ENCODE results near the gene ENO2. TPM values are rescaled to one million over a fixed set of nuclear protein-coding genes. Genes with fewer than 3 reads are reported as not detected.

Gene ENO2
- total RNA-seq, 4 donors from 2014 or later: 14.0 to 25.8 (median 15.9) TPM

GRCh38 chr12:6899427-6899826 is 15.0 kb upstream of the ENO2 start:
- TF ChIP-seq CTCF (IDR thresholded peaks at IDR 0.05) (no peak), POLR2A (IDR thresholded peaks at IDR 0.05) (no peak), EP300 (IDR thresholded peaks at IDR 0.05) (no peak)
- peak overlapping the region in 2 of 4 donors; percentile 40 to 76 for H3K27ac ChIP-seq
- peaks cover 0 to 21% (median 10%) of the 10 kb centered on the region in 4 donors for H3K4me1 ChIP-seq
- WGBS, 2 donors: 60 to 67% methylated on average over 5 of the region's 5 CpGs
- H3K27me3 ChIP-seq: no peaks in the 10 kb centered on the region
- no peak overlapping the region for H3K4me3 ChIP-seq
- H3K9me3 ChIP-seq: no peaks in the 10 kb centered on the region
- no peaks in the 10 kb centered on the region for H3K36me3 ChIP-seq
- DNase-seq (ENCODE audit: low spot score in 2 of 2): no peak

GRCh38 chr12:6899837-6900519 is 14.4 kb upstream of the ENO2 start:
- Histone ChIP-seq H3K4me3 (no peak overlapping the region), H3K4me1 (peaks cover 0 to 24% (median 10%) of the 10 kb centered on the region in 4 donors), H3K9me3 (no peaks in the 10 kb centered on the region), H3K27ac (peak overlapping the region in 3 of 4 donors; percentile 25 to 76 (median 67)), H3K36me3 (no peaks in the 10 kb centered on the region), H3K27me3 (no peaks in the 10 kb centered on the region)
- TF ChIP-seq POLR2A (IDR thresholded peaks at IDR 0.05) (no peak), EP300 (IDR thresholded peaks at IDR 0.05) (peak in 1 of 2 donors; percentile 60), CTCF (IDR thresholded peaks at IDR 0.05) (no peak)
- WGBS, 2 donors: 35 to 38% methylated on average over 10 of the region's 10 CpGs
- peak; percentile 36 to 51 for DNase-seq (ENCODE audit: low spot score in 2 of 2)

GRCh38 chr12:6902448-6902847 is 11.9 kb upstream of the ENO2 start:
- TF ChIP-seq CTCF (IDR thresholded peaks at IDR 0.05) (no peak), EP300 (IDR thresholded peaks at IDR 0.05) (no peak), POLR2A (IDR thresholded peaks at IDR 0.05) (no peak)
- 87 to 90% methylated on average over 4 of the region's 4 CpGs for WGBS, 2 donors
- H3K27ac ChIP-seq: no peak overlapping the region
- H3K4me3 ChIP-seq: no peak overlapping the region
- H3K27me3 ChIP-seq: no peaks in the 10 kb centered on the region
- no peaks in the 10 kb centered on the region for H3K9me3 ChIP-seq
- peaks cover 0 to 13% (median 5%) of the 10 kb centered on the region in 3 donors for H3K36me3 ChIP-seq
- no peak for DNase-seq (ENCODE audit: low spot score in 2 of 2)
- peaks cover 0 to 30% (median 16%) of the 10 kb centered on the region in 4 donors for H3K4me1 ChIP-seq

GRCh38 chr12:6903722-6904121 is 10.7 kb upstream of the ENO2 start:
- no peak overlapping the region for H3K4me3 ChIP-seq
- H3K27me3 ChIP-seq: no peaks in the 10 kb centered on the region
- WGBS, 2 donors: 64 to 74% methylated on average over 1 of the region's 1 CpG
- no peaks in the 10 kb centered on the region for H3K9me3 ChIP-seq
- H3K4me1 ChIP-seq: peaks cover 0 to 30% (median 16%) of the 10 kb centered on the region in 4 donors
- TF ChIP-seq POLR2A (IDR thresholded peaks at IDR 0.05) (no peak), EP300 (IDR thresholded peaks at IDR 0.05) (no peak), CTCF (IDR thresholded peaks at IDR 0.05) (no peak)
- H3K36me3 ChIP-seq: peaks cover 0 to 21% (median 5%) of the 10 kb centered on the region in 3 donors
- DNase-seq (ENCODE audit: low spot score in 2 of 2): no peak
- peak overlapping the region in 2 of 4 donors; percentile 88 to 95 for H3K27ac ChIP-seq
